ENCODE results near the gene PAX8.

PAX8 gene

DNA sequence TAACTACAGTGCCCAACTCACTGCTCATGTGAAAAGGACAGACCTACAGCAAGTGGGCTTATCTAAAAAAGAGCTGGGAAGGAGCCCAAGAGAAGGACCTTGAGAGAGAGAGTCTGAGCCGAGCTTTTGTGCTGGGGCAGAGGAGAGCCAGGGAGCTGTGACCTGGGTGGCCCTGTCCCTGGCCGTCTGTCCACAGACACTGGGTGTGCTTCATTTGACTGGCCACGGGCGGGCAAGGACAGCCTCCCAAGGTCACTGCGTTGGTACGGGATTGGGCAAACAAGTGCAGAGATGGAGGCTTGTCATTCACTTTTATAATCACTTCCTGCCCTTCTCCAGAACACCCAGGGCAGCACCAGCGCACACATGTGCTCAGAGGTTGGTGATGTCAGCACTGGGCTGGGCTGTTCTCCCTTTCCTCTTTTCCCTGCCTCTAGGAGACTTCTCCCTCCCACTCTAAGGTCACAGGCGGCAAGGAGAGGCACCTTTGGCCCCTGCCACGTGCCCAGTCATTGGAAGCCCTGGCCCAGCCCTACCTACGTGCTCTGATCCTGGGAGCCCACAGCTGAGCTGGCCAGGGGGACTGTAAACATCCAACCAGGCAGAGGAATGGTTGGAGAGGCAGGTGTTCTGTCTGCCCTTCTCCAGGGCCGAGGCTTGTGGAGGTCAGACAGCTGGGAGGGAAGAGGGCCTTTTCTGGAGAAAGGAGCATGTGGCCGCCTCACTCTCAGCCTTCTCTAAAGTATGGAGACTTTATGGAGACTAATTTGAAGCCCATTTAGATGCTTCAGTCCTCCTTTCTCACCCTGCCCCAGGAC, 111.4 kb downstream of the PAX8 start:
- WGBS, 2 experiments = 87 to 91% methylated on average over 12 of the region's 12 CpGs
- peaks cover 14% of the 10 kb centered on the region for H3K4me1 ChIP-seq (ENCODE audit: control insufficient read depth, insufficient read depth, low read length)
- no peaks in the 10 kb centered on the region for H3K36me3 ChIP-seq (ENCODE audit: control insufficient read depth, insufficient read depth, low read length)
- H3K4me3 ChIP-seq (ENCODE audit: insufficient read depth, low read depth, low read length) = no peak overlapping the region
- no peak overlapping the region for H3K27ac ChIP-seq (ENCODE audit: insufficient read depth, low read depth, low read length, poor library complexity, severe bottlenecking)
- H3K9me3 ChIP-seq (ENCODE audit: control insufficient read depth, low read length) = no peaks in the 10 kb centered on the region
- no peaks in the 10 kb centered on the region for H3K27me3 ChIP-seq (ENCODE audit: control insufficient read depth, insufficient read depth, low read length, poor library complexity, severe bottlenecking)

DNA sequence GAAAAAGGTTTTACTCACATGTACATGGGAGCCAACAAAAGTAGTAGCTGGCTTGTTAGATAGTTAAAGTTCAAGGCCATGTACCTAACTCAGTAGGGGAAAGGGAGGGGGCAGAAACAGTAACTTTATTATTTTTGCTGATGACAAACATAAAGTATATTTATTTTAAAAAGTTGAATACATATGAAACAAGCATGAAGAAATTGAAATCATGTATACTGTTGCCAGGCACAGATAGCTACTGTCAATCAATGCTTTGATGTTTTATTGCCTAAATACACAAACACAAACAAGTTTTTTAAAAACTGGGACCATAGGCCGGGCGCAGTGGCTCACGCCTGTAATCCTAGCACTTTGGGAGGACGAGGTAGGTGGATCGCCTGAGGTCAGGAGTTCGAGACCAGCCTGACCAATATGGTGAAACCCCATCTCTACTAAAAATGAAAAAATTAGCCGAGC, 112.5 kb downstream of the PAX8 start:
- H3K9me3 ChIP-seq (ENCODE audit: control insufficient read depth, low read length) = no peaks in the 10 kb centered on the region
- WGBS, 2 experiments = 95 to 97% methylated on average over 7 of the region's 7 CpGs
- H3K36me3 ChIP-seq (ENCODE audit: control insufficient read depth, insufficient read depth, low read length) = no peaks in the 10 kb centered on the region
- peaks cover 14% of the 10 kb centered on the region for H3K4me1 ChIP-seq (ENCODE audit: control insufficient read depth, insufficient read depth, low read length)
- no peak overlapping the region for H3K27ac ChIP-seq (ENCODE audit: insufficient read depth, low read depth, low read length, poor library complexity, severe bottlenecking)
- no peaks in the 10 kb centered on the region for H3K27me3 ChIP-seq (ENCODE audit: control insufficient read depth, insufficient read depth, low read length, poor library complexity, severe bottlenecking)
- H3K4me3 ChIP-seq (ENCODE audit: insufficient read depth, low read depth, low read length) = no peak overlapping the region
